Common myeloid progenitor, CD34-positive (primary cell): ENCODE data around the gene EXOC2.

Experiments used
- CTCF ChIA-PET: fragments of 350-600 bp; sonication (Branson Sonifier 250); formaldehyde crosslinking; loops from one replicate; lab custom pipeline; 2021; ENCODE audit warnings: antibody characterized with exemption; lab: Charles Lee
- POLR2A ChIA-PET: fragments of 350-600 bp; sonication (Branson Sonifier 250); formaldehyde crosslinking; loops from one replicate; lab custom pipeline; 2021; ENCODE audit warnings: antibody characterized with exemption; lab: Charles Lee
- DNase-seq, 3 donors: peaks; one replicate each; pipeline versions ENCODE4 v3.0.0 to v3.0.0-alpha.2; 2013
- H3K27ac ChIP-seq, 2 experiments: 1 replicate in 1 of 2; 2 replicates in 1 of 2; pipeline ENCODE4 v1.7.0; 2013; ENCODE audit warnings: inconsistent platforms in 2 of 2, low read length in 2 of 2, mild to moderate bottlenecking in 2 of 2, low read depth in 1 of 2, moderate library complexity in 1 of 2; ENCODE audit not compliant: severe bottlenecking in 2 of 2, insufficient read depth in 1 of 2, poor library complexity in 1 of 2
- H3K27me3 ChIP-seq, 5 experiments: replicated peaks in 2 of 5; 1 replicate in 3 of 5; 2 replicates in 2 of 5; pipeline versions ENCODE4 v1.6.1 to v1.7.0; 2013; ENCODE audit warnings: low read length in 4 of 5, mild to moderate bottlenecking in 2 of 5, moderate library complexity in 2 of 5, inconsistent platforms in 1 of 5; ENCODE audit not compliant: insufficient read depth in 5 of 5, control insufficient read depth in 4 of 5
- H3K36me3 ChIP-seq, 4 experiments: 1 replicate in 2 of 4; 2 replicates in 2 of 4; pipeline versions ENCODE4 v1.6.1 to v1.7.0; 2013; ENCODE audit warnings: low read length in 3 of 4, control low read depth in 1 of 4, mild to moderate bottlenecking in 1 of 4; ENCODE audit not compliant: control insufficient read depth in 4 of 4, insufficient read depth in 4 of 4
- H3K4me1 ChIP-seq, 4 experiments: 1 replicate in 3 of 4; 2 replicates in 1 of 4; pipeline versions ENCODE4 v1.6.1 to v1.7.1; 2013; ENCODE audit warnings: low read length in 3 of 4, mild to moderate bottlenecking in 3 of 4, control low read depth in 1 of 4, inconsistent platforms in 1 of 4, moderate library complexity in 1 of 4; ENCODE audit not compliant: control insufficient read depth in 4 of 4, insufficient read depth in 4 of 4; ENCODE audit errors: control extremely low read depth in 1 of 4
- H3K4me3 ChIP-seq, 7 experiments: 1 replicate in 4 of 7; 2 replicates in 3 of 7; pipeline versions ENCODE4 v1.5.1 to v1.7.0; 2013; ENCODE audit warnings: mild to moderate bottlenecking in 7 of 7, low read length in 6 of 7, moderate library complexity in 6 of 7, inconsistent platforms in 2 of 7, low read depth in 2 of 7, control low read depth in 1 of 7; ENCODE audit not compliant: insufficient read depth in 4 of 7, control insufficient read depth in 1 of 7; ENCODE audit errors: extremely low read depth in 1 of 7
- H3K9me3 ChIP-seq, 5 experiments: 1 replicate in 4 of 5; 2 replicates in 1 of 5; pipeline versions ENCODE4 v1.6.1 to v1.7.1; 2013; ENCODE audit warnings: low read length in 4 of 5, mild to moderate bottlenecking in 2 of 5, inconsistent platforms in 1 of 5, low read depth in 1 of 5, moderate library complexity in 1 of 5; ENCODE audit not compliant: control insufficient read depth in 4 of 5, insufficient read depth in 2 of 5; ENCODE audit errors: control extremely low read depth in 1 of 5
- WGBS: methylation state at CpG from one replicate; pipeline ENCODE4 v1.1.5; 2013; ENCODE audit not compliant: insufficient coverage; 5-methylcytosine and 5-hydroxymethylcytosine counted together

The EXOC2 gene

GRCh38 chr6:558959-559358 is 134.0 kb downstream of the EXOC2 start:
- Histone ChIP-seq H3K4me1 (no peaks in the 10 kb centered on the region), H3K27me3 (no peaks in the 10 kb centered on the region), H3K4me3 (no peak overlapping the region), H3K36me3 (peaks cover 4 to 37% (median 23%) of the 10 kb centered on the region in 4 experiments), H3K27ac (no peak overlapping the region), H3K9me3 (no peaks in the 10 kb centered on the region)
- 100% methylated on average over 2 of the region's 3 CpGs for WGBS
- ChIA-PET POLR2A (no interaction called here), CTCF (interaction anchor here (0.9 to 1.8 kb wide), 5 partner anchors 8 to 868 kb away, joined by 3 to 5 read pairs (median 3); no protein-coding TSS in a partner anchor)
- no peak for DNase-seq

DNA sequence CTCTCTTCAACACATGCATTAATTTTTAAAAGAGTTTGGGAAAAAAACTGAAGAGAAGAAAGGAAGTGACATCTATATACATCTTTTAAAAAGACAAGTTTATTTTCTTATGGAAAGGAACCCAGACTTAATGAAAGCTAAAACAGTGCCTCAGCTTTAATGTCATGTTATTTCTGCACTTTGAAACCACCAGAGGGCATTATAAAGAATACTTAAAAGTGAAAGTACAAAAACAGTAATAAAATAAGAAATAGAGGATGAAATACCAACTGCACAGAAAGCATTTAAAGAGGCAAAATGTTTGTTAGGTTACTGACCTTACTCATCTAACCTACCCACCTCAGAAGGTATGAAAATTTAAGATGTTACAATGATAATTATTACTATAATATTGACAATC is 134.8 kb downstream of the EXOC2 start:
- Histone ChIP-seq H3K36me3 (peaks cover 3 to 34% (median 22%) of the 10 kb centered on the region in 4 experiments), H3K27me3 (no peaks in the 10 kb centered on the region), H3K4me3 (no peak overlapping the region), H3K27ac (no peak overlapping the region), H3K9me3 (no peaks in the 10 kb centered on the region), H3K4me1 (no peaks in the 10 kb centered on the region)
- CTCF ChIA-PET = interaction anchor here (1.0 to 1.6 kb wide), 3 partner anchors 9 to 85 kb away, joined by 3 read pairs; no protein-coding TSS in a partner anchor
- POLR2A ChIA-PET = no interaction called here
- DNase-seq = peak in 2 of 3 donors; percentile 23 to 26

- Histone ChIP-seq H3K4me3 (no peak overlapping the region), H3K36me3 (peaks cover 3 to 30% (median 18%) of the 10 kb centered on the region in 4 experiments), H3K27ac (no peak overlapping the region), H3K4me1 (no peaks in the 10 kb centered on the region), H3K9me3 (no peaks in the 10 kb centered on the region), H3K27me3 (no peaks in the 10 kb centered on the region)
- WGBS = 98% methylated on average over 10 of the region's 12 CpGs
- CTCF ChIA-PET = no interaction called here
- DNase-seq = no peak
- POLR2A ChIA-PET = no interaction called here
Observed at GRCh38 chr6:551829-552350, 141.0 kb downstream of the EXOC2 start.

DNA sequence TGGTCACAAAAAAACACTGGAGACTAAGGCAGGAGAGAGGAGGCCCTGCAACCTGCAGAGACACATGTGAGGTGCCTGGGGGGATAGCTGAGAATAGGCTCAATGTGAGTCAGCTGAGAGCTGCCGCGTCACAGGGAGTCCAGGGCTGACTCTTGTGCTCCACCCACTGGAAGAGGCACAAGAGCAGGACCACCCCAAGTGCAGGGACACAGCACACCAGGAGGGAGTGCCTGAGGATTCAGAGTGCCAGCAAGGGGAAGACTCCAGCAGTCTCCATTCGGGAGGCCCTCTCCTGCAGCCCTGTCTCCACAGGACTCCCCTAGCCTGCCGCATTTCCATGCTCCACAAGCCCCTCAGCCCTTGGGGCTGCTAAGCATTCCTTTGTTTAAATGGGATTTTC is 141.5 kb downstream of the EXOC2 start:
- POLR2A ChIA-PET = no interaction called here
- H3K27ac ChIP-seq = no peak overlapping the region
- H3K9me3 ChIP-seq = no peaks in the 10 kb centered on the region
- CTCF ChIA-PET = no interaction called here
- no peaks in the 10 kb centered on the region for H3K27me3 ChIP-seq
- H3K4me1 ChIP-seq = no peaks in the 10 kb centered on the region
- peaks cover 3 to 27% (median 19%) of the 10 kb centered on the region in 4 experiments for H3K36me3 ChIP-seq
- peak in 2 of 3 donors; percentile 26 to 40 for DNase-seq
- H3K4me3 ChIP-seq = no peak overlapping the region
- WGBS = 88% methylated on average over 4 of the region's 4 CpGs

GRCh38 chr6:549906-550305 is 143.0 kb downstream of the EXOC2 start:
- POLR2A ChIA-PET = interaction anchor here (0.5 kb wide), 1 partner anchor 372 kb away, joined by 3 read pairs; no protein-coding TSS in a partner anchor
- peaks cover 0 to 20% (median 11%) of the 10 kb centered on the region in 4 experiments for H3K36me3 ChIP-seq
- CTCF ChIA-PET = no interaction called here

DNA sequence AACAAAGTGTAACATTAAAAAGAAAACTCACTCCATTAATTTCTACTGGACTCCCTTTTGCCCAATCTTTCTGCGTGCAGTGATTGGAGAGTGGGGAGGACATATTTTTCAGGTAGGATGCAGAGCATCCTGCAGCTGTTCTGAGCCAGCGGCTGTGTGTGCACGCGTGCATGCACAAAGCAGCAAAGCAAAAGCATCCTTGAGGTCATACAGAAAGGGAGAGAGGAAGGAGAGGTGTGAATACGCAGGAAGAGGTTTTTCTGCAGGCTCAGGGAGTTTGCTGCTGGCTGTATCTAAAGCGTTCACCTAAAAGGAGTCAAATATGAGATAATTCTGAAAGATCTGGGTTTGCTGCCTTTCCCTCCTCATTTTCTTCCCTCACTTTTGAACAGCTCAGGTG is 144.4 kb downstream of the EXOC2 start:
- WGBS = 100% methylated on average over 4 of the region's 6 CpGs
- H3K9me3 ChIP-seq = no peaks in the 10 kb centered on the region
- POLR2A ChIA-PET = no interaction called here
- H3K4me3 ChIP-seq = no peak overlapping the region
- no peaks in the 10 kb centered on the region for H3K4me1 ChIP-seq
- peaks cover 0 to 24% (median 11%) of the 10 kb centered on the region in 4 experiments for H3K36me3 ChIP-seq
- no peaks in the 10 kb centered on the region for H3K27me3 ChIP-seq
- no peak overlapping the region for H3K27ac ChIP-seq
- CTCF ChIA-PET = interaction anchor here (0.7 kb wide), 1 partner anchor 205 kb away, joined by 3 read pairs; no protein-coding TSS in a partner anchor
- DNase-seq = no peak

More at GRCh38 chr6:549906-550305, 143.0 kb downstream of the EXOC2 start:
- Histone ChIP-seq H3K27ac (no peak overlapping the region), H3K4me1 (no peaks in the 10 kb centered on the region), H3K27me3 (no peaks in the 10 kb centered on the region), H3K4me3 (no peak overlapping the region), H3K9me3 (no peaks in the 10 kb centered on the region)
- DNase-seq = no peak
- WGBS = 100% methylated on average over 5 of the region's 6 CpGs

GRCh38 chr6:548091-548490 is 144.8 kb downstream of the EXOC2 start:
- Histone ChIP-seq H3K36me3 (peaks cover 1 to 24% (median 11%) of the 10 kb centered on the region in 4 experiments), H3K4me1 (no peaks in the 10 kb centered on the region), H3K27me3 (no peaks in the 10 kb centered on the region), H3K9me3 (no peaks in the 10 kb centered on the region), H3K4me3 (no peak overlapping the region), H3K27ac (no peak overlapping the region)
- ChIA-PET POLR2A (no interaction called here), CTCF (no interaction called here)
- no peak for DNase-seq
- 96% methylated on average over 3 of the region's 5 CpGs for WGBS
